GM12878 (cell line): ENCODE measurements around the gene TRPM3. TPM values are rescaled to one million over a fixed set of nuclear protein-coding genes. Genes with fewer than 3 reads are reported as not detected.

ENCODE experiments used
- ATAC-seq: fragments of 200-7000 bp; cut with Tn5 transposase; 3 replicates; pipeline ENCODE4 v1.9.1; 2020; ENCODE audit warnings: mild to moderate bottlenecking, moderate library complexity
- BruUV-seq: library from RNA; stranded (reverse); fragments of 400-500 nt; replicated peaks from 2 replicates; lab custom pipeline; 2021; lab: Mats Ljungman, UMichigan
- CTCF ChIA-PET: fragments of 300-600 bp; sonication (Branson Sonifier 250); formaldehyde crosslinking; extraction: SDS; loops from one replicate; lab custom pipeline; 2021; ENCODE audit warnings: inconsistent platforms; lab: Yijun Ruan, JAX
- POLR2A ChIA-PET: fragments of 350-600 bp; formaldehyde crosslinking; extraction: SDS; loops from one replicate; lab custom pipeline; 2021; ENCODE audit warnings: inconsistent platforms; lab: Charles Lee
- RAD21 ChIA-PET: fragments of 300-600 bp; sonication (Branson Sonifier 250); formaldehyde crosslinking; loops from one replicate; lab custom pipeline; 2023; ENCODE audit warnings: antibody characterized with exemption; ENCODE audit not compliant: unreplicated experiment; lab: Charles Lee
- SMC1A ChIA-PET: fragments of 300-600 bp; sonication (Branson Sonifier 250); formaldehyde crosslinking; loops from one replicate; lab custom pipeline; 2023; ENCODE audit not compliant: unreplicated experiment, uncharacterized antibody; lab: Charles Lee
- DNase-seq: peaks from one replicate; pipeline ENCODE4 v3.0.0-alpha.2; 2011; ENCODE audit warnings: low read depth, low spot score
- FAIRE-seq: peaks from 3 replicates; lab custom pipeline; 2011; peaks lifted over from hg19 to GRCh38; lab: Jason Lieb, UNC
- H2AFZ ChIP-seq: 2 replicates; pipeline ENCODE4 v1.6.0; 2011; ENCODE audit warnings: low read depth, low read length, control low read depth; ENCODE audit not compliant: control insufficient read depth
- H3K27ac ChIP-seq: 2 replicates; pipeline ENCODE4 v1.5.1; 2011; ENCODE audit warnings: control low read depth; ENCODE audit not compliant: control insufficient read depth, insufficient read depth
- H3K27me3 ChIP-seq, 2 experiments: replicated peaks in 1 of 2; 2 replicates each; pipeline versions ENCODE4 v1.6.0 to v1.6.1; 2011; ENCODE audit warnings: low read length in 1 of 2; ENCODE audit not compliant: control insufficient read depth in 2 of 2, insufficient read depth in 2 of 2
- H3K36me3 ChIP-seq, 2 experiments: 2 replicates each; pipeline ENCODE4 v1.5.1; 2011; ENCODE audit warnings: low read length in 1 of 2; ENCODE audit not compliant: control insufficient read depth in 2 of 2, insufficient read depth in 2 of 2
- H3K4me1 ChIP-seq: 2 replicates; pipeline ENCODE4 v1.6.1; 2011; ENCODE audit warnings: mild to moderate bottlenecking, low read length, moderate library complexity, mixed read lengths; ENCODE audit not compliant: control insufficient read depth, insufficient read depth
- H3K4me2 ChIP-seq: 2 replicates; pipeline ENCODE4 v1.6.0; 2011; ENCODE audit warnings: control low read depth; ENCODE audit not compliant: control insufficient read depth, insufficient read depth
- H3K4me3 ChIP-seq: fragments of 200-600 bp; sonication (generic); 2 replicates; pipeline ENCODE4 v1.5.1; 2016
- H3K79me2 ChIP-seq: 2 replicates; pipeline ENCODE4 v1.6.0; 2011; ENCODE audit warnings: low read length; ENCODE audit not compliant: control insufficient read depth, insufficient read depth
- H3K9ac ChIP-seq: 2 replicates; pipeline ENCODE4 v1.8.0; 2011; ENCODE audit warnings: low read length, control low read depth, mixed read lengths; ENCODE audit not compliant: control insufficient read depth, insufficient read depth
- H3K9me3 ChIP-seq: replicated peaks from 3 replicates; pipeline ENCODE4 v1.5.1; 2011; ENCODE audit warnings: mild to moderate bottlenecking, low read length; ENCODE audit not compliant: control insufficient read depth, insufficient read depth
- H4K20me1 ChIP-seq: 2 replicates; pipeline ENCODE4 v1.6.0; 2011; ENCODE audit not compliant: control insufficient read depth, insufficient read depth
- ATF3 ChIP-seq: IDR thresholded peaks from 2 replicates; pipeline ENCODE4 v1.6.1; 2011; ENCODE audit warnings: low read depth, mild to moderate bottlenecking, low read length, moderate library complexity, borderline replicate concordance; ENCODE audit errors: extremely low read depth
- BCLAF1 ChIP-seq: fragments of 450-650 bp; IDR thresholded peaks from 2 replicates; pipeline ENCODE4 v1.6.1; 2017; ENCODE audit warnings: antibody characterized with exemption, mild to moderate bottlenecking, moderate library complexity
- CBFB ChIP-seq: IDR thresholded peaks from 2 replicates; pipeline ENCODE4 v1.6.1; 2016; ENCODE audit warnings: antibody characterized with exemption, low read depth
- IKZF1 ChIP-seq: fragments of 450-650 bp; conservative IDR thresholded peaks from 2 replicates; pipeline ENCODE4 v1.6.1; 2017; ENCODE audit warnings: antibody characterized with exemption, mild to moderate bottlenecking
- NRF1 ChIP-seq: conservative IDR thresholded peaks from 2 replicates; pipeline ENCODE4 v1.6.1; 2011; ENCODE audit warnings: mild to moderate bottlenecking, low read depth, low read length, improper control_type of control experiment
- RCOR1 ChIP-seq: conservative IDR thresholded peaks from 2 replicates; pipeline ENCODE4 v1.6.1; 2012; ENCODE audit warnings: low read depth, low read length, improper control_type of control experiment
- SMAD5 ChIP-seq: IDR thresholded peaks from 2 replicates; pipeline ENCODE4 v1.6.1; 2016; ENCODE audit warnings: antibody characterized with exemption, low read depth
- TARDBP ChIP-seq: IDR thresholded peaks from 2 replicates; pipeline ENCODE4 v1.6.1; 2016; ENCODE audit warnings: borderline replicate concordance
- YBX1 ChIP-seq: fragments of 450-650 bp; IDR thresholded peaks from 2 replicates; pipeline ENCODE4 v1.6.1; 2016; ENCODE audit warnings: antibody characterized with exemption
- ZBTB11 ChIP-seq: fragments of 450-650 bp; formaldehyde crosslinking; IDR thresholded peaks from 2 replicates; pipeline ENCODE4 v1.5.0; 2022; ENCODE audit warnings: mild to moderate bottlenecking, missing genetic modification characterization
- WGBS: methylation state at CpG from one replicate; pipeline ENCODE4 v1.1.6; 2016; ENCODE audit warnings: low lambda C conversion rate; ENCODE audit not compliant: insufficient replicate concordance, insufficient coverage; ENCODE audit errors: missing lambda C conversion rate; 5-methylcytosine and 5-hydroxymethylcytosine counted together
- in situ Hi-C: fragments of 300-500 bp; cut with MboI; formaldehyde crosslinking; loops from 9 replicates; pipeline ENCODE4 v1.14.3; 2018; ENCODE audit warnings: mixed read lengths
- intact Hi-C: fragments of 100-400 bp; cut with micrococcal nuclease; formaldehyde crosslinking; loops from one replicate; pipeline ENCODE4 v1.14.2; 2022; ENCODE audit not compliant: unreplicated experiment
- polyA plus RNA-seq, 11 experiments: library from polyadenylated mRNA; depleted of rRNA in 4 of 11; unstranded in 6 of 11; stranded (reverse) in 5 of 11; fragments of >200 nt; fragmentation: Nextera tagmentation in 4 of 11; fragmentation: Illumina TruSeq in 1 of 11; extraction: Ambion mirVana in 4 of 11; extraction: Trizol in 1 of 11; gene quantifications; 1 replicate in 1 of 11; 2 replicates in 10 of 11; pipeline versions ENCODE4 v1.2.1 to v1.2.3, GENCODE V29; 2011 to 2016; ENCODE audit warnings: inconsistent platforms in 2 of 11, missing spikeins in 2 of 11, low read depth in 1 of 11
- total RNA-seq, 4 experiments: library from RNA; depleted of rRNA in 3 of 4; stranded (reverse); fragments of >200 nt in 3 of 4; fragmentation: Illumina TruSeq in 1 of 4; extraction: Trizol in 1 of 4; gene quantifications; 2 replicates each; pipeline versions ENCODE4 v1.2.1 to v1.2.3, GENCODE V29; 2013 to 2021
- TF ChIP-seq, protein P1 (sequence below): fragments of 450-650 bp; IDR thresholded peaks from 2 replicates; pipeline ENCODE4 v1.6.1; 2016; ENCODE audit warnings: mild to moderate bottlenecking
- TF ChIP-seq, protein P2 (sequence below): fragments of 450-650 bp; IDR thresholded peaks from 2 replicates; pipeline ENCODE4 v1.6.1; 2016; ENCODE audit warnings: mild to moderate bottlenecking, moderate library complexity, borderline replicate concordance

Gene TRPM3
- total and polyA plus RNA-seq, 10 of the 15 experiments (the other 5 are each of a cell fraction or from before 2014, with no cell fraction given) = not detected

- no peak overlapping the region for H3K4me2 ChIP-seq
- DNase-seq (no peak), FAIRE-seq (no peak), ATAC-seq (no peak)
- 33% methylated on average over 2 of the region's 2 CpGs for whole genome bisulfite sequencing
- no TSS peak for BruUV-seq
- intact Hi-C loops = no loop called here
- no peak for TF ChIP-seq SMAD5
- no peak for TF ChIP-seq TARDBP
- no peak for TF ChIP-seq YBX1
- TF ChIP-seq CBFB = no peak
- no peak for TF ChIP-seq RCOR1
- TF ChIP-seq, protein P1, sequence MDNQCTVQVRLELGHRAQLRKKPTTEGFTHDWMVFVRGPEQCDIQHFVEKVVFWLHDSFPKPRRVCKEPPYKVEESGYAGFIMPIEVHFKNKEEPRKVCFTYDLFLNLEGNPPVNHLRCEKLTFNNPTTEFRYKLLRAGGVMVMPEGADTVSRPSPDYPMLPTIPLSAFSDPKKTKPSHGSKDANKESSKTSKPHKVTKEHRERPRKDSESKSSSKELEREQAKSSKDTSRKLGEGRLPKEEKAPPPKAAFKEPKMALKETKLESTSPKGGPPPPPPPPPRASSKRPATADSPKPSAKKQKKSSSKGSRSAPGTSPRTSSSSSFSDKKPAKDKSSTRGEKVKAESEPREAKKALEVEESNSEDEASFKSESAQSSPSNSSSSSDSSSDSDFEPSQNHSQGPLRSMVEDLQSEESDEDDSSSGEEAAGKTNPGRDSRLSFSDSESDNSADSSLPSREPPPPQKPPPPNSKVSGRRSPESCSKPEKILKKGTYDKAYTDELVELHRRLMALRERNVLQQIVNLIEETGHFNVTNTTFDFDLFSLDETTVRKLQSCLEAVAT = no peak
- no peak for TF ChIP-seq ATF3
- TF ChIP-seq NRF1 = no peak
- TF ChIP-seq ZBTB11 (CRISPR knock-in tag) = no peak
- TF ChIP-seq BCLAF1 = no peak
- TF ChIP-seq, protein P2, sequence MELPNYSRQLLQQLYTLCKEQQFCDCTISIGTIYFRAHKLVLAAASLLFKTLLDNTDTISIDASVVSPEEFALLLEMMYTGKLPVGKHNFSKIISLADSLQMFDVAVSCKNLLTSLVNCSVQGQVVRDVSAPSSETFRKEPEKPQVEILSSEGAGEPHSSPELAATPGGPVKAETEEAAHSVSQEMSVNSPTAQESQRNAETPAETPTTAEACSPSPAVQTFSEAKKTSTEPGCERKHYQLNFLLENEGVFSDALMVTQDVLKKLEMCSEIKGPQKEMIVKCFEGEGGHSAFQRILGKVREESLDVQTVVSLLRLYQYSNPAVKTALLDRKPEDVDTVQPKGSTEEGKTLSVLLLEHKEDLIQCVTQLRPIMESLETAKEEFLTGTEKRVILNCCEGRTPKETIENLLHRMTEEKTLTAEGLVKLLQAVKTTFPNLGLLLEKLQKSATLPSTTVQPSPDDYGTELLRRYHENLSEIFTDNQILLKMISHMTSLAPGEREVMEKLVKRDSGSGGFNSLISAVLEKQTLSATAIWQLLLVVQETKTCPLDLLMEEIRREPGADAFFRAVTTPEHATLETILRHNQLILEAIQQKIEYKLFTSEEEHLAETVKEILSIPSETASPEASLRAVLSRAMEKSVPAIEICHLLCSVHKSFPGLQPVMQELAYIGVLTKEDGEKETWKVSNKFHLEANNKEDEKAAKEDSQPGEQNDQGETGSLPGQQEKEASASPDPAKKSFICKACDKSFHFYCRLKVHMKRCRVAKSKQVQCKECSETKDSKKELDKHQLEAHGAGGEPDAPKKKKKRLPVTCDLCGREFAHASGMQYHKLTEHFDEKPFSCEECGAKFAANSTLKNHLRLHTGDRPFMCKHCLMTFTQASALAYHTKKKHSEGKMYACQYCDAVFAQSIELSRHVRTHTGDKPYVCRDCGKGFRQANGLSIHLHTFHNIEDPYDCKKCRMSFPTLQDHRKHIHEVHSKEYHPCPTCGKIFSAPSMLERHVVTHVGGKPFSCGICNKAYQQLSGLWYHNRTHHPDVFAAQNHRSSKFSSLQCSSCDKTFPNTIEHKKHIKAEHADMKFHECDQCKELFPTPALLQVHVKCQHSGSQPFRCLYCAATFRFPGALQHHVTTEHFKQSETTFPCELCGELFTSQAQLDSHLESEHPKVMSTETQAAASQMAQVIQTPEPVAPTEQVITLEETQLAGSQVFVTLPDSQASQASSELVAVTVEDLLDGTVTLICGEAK = no peak
- TF ChIP-seq IKZF1 = no peak
- ChIA-PET RAD21 (no interaction called here), CTCF (no interaction called here), POLR2A (no interaction called here), SMC1A (no interaction called here)
- no peak overlapping the region for H3K27ac ChIP-seq
- no peak overlapping the region for H2AFZ ChIP-seq
- H3K36me3 ChIP-seq = no peaks in the 10 kb centered on the region
- no peaks in the 10 kb centered on the region for H3K4me1 ChIP-seq
- H3K79me2 ChIP-seq = no peaks in the 10 kb centered on the region
- H3K4me3 ChIP-seq = no peak overlapping the region
- no peak overlapping the region for H3K9ac ChIP-seq
- H3K9me3 ChIP-seq = no peaks in the 10 kb centered on the region
- H4K20me1 ChIP-seq = no peaks in the 10 kb centered on the region
- no peaks in the 10 kb centered on the region for H3K27me3 ChIP-seq
- in situ Hi-C loops = no loop called here
Measured at GRCh38 chr9:71079451-71079850, 42.0 kb downstream of the TRPM3 start.
